AG04450 (cell line): ENCODE measurements around the gene OR2AG2. TPM values are rescaled to one million over a fixed set of nuclear protein-coding genes. Genes with fewer than 3 reads are reported as not detected.
A peak's percentile ranks its signal among the peaks of the same experiment; 100 is the strongest.

ENCODE experiments used
- CTCF ChIA-PET: fragments of 300-600, 350-600 bp; formaldehyde crosslinking; extraction: SDS; loops from one replicate; lab custom pipeline; 2022; ENCODE audit warnings: antibody characterized with exemption, inconsistent platforms; lab: Charles Lee
- POLR2A ChIA-PET: fragments of 350-600 bp; formaldehyde crosslinking; extraction: SDS; loops from one replicate; lab custom pipeline; 2021; ENCODE audit warnings: antibody characterized with exemption, inconsistent platforms; lab: Yijun Ruan, JAX
- DNase-seq: peaks from one replicate; pipeline ENCODE4 v3.0.0-alpha.2; 2011; ENCODE audit warnings: low read depth, low spot score
- H3K27ac ChIP-seq: one replicate; pipeline ENCODE4 v1.5.1; 2012; ENCODE audit warnings: low read depth, low read length, control low read depth
- H3K27me3 ChIP-seq: one replicate; pipeline ENCODE4 v1.6.0; 2012; ENCODE audit warnings: low read length; ENCODE audit not compliant: control insufficient read depth, insufficient read depth
- H3K4me3 ChIP-seq: 2 replicates; pipeline ENCODE4 v1.5.1; 2011; ENCODE audit warnings: mild to moderate bottlenecking, low read depth, low read length, control low read depth
- H3K9me3 ChIP-seq: 2 replicates; pipeline ENCODE4 v1.5.1; 2012; ENCODE audit warnings: low read length; ENCODE audit not compliant: control insufficient read depth, insufficient read depth
- CTCF ChIP-seq: IDR thresholded peaks from 2 replicates; pipeline ENCODE4 v1.5.1; 2011; ENCODE audit warnings: low read depth, low read length, control low read depth, inconsistent platforms
- polyA plus RNA-seq: library from polyadenylated mRNA; depleted of rRNA; stranded (reverse); fragments of >200 nt; gene quantifications from 2 replicates; pipeline ENCODE4 v1.2.3, GENCODE V29; 2011

The OR2AG2 gene
- polyA plus RNA-seq, 1 experiment = 0.19 TPM

- POLR2A ChIA-PET = no interaction called here
- H3K27me3 ChIP-seq = peaks cover 11% of the 10 kb centered on the region
- CTCF ChIA-PET = interaction anchor here (1.5 to 5.1 kb wide), 3 partner anchors 8 to 40 kb away, joined by 3 to 54 read pairs (median 34); no protein-coding TSS in a partner anchor
These were observed 26.2 kb downstream of the OR2AG2 start for GRCh38 chr11:6745465-6746015.

GRCh38 chr11:6745018-6745417 is 26.8 kb downstream of the OR2AG2 start:
- POLR2A ChIA-PET = no interaction called here

More at GRCh38 chr11:6745465-6746015, 26.2 kb downstream of the OR2AG2 start:
- no peak for DNase-seq
- TF ChIP-seq CTCF = no peak
- no peaks in the 10 kb centered on the region for H3K9me3 ChIP-seq
- H3K4me3 ChIP-seq = no peak overlapping the region
- H3K27ac ChIP-seq = no peak overlapping the region

GRCh38 chr11:6742260-6742659 is 29.5 kb downstream of the OR2AG2 start:
- DNase-seq = no peak
- ChIA-PET CTCF (interaction anchor here (1.4 to 2.1 kb wide), 2 partner anchors 12 to 14 kb away, joined by 11 to 12 read pairs; no protein-coding TSS in a partner anchor), POLR2A (no interaction called here)
- H3K9me3 ChIP-seq = no peaks in the 10 kb centered on the region
- H3K27me3 ChIP-seq = peaks cover 8% of the 10 kb centered on the region
- TF ChIP-seq CTCF = no peak
- H3K4me3 ChIP-seq = no peak overlapping the region
- H3K27ac ChIP-seq = no peak overlapping the region

More at GRCh38 chr11:6745018-6745417, 26.8 kb downstream of the OR2AG2 start:
- H3K9me3 ChIP-seq = no peaks in the 10 kb centered on the region
- CTCF ChIA-PET = interaction anchor here (5.1 kb wide), 2 partner anchors 8 to 11 kb away, joined by 34 to 54 read pairs; no protein-coding TSS in a partner anchor
- no peak for TF ChIP-seq CTCF
- H3K27ac ChIP-seq = no peak overlapping the region
- H3K4me3 ChIP-seq = no peak overlapping the region
- DNase-seq = no peak
- peaks cover 11% of the 10 kb centered on the region for H3K27me3 ChIP-seq

- TF ChIP-seq CTCF = no peak
- no peak for DNase-seq
- POLR2A ChIA-PET = no interaction called here
- Histone ChIP-seq H3K9me3 (no peaks in the 10 kb centered on the region), H3K27me3 (peaks cover 3% of the 10 kb centered on the region), H3K4me3 (no peak overlapping the region), H3K27ac (no peak overlapping the region)
- CTCF ChIA-PET = interaction anchor here (0.8 to 5.5 kb wide), 14 partner anchors 9 to 361 kb away, joined by 3 to 47 read pairs (median 6); no protein-coding TSS in a partner anchor
These were observed 33.2 kb downstream of the OR2AG2 start for GRCh38 chr11:6738590-6738989.

- POLR2A ChIA-PET = no interaction called here
- no peaks in the 10 kb centered on the region for H3K9me3 ChIP-seq
- no peak overlapping the region for H3K27ac ChIP-seq
- CTCF ChIA-PET = interaction anchor here (0.6 to 5.5 kb wide), 26 partner anchors 9 to 836 kb away, joined by 3 to 47 read pairs (median 4); partner anchors contain the start of gene OR10A2
- peaks cover 3% of the 10 kb centered on the region for H3K27me3 ChIP-seq
- DNase-seq = no peak
- no peak overlapping the region for H3K4me3 ChIP-seq
- peak; percentile 74 for TF ChIP-seq CTCF
These were observed 33.8 kb downstream of the OR2AG2 start for GRCh38 chr11:6737872-6738466.
